BJ (cell line): ENCODE results near the gene KRTAP17-1. TPM values are rescaled to one million over a fixed set of nuclear protein-coding genes. Genes with fewer than 3 reads are reported as not detected.
A peak's percentile ranks its signal among the peaks of the same experiment; 100 is the strongest.

Experiments used
- CTCF ChIA-PET: fragments of 350-600 bp; formaldehyde crosslinking; extraction: SDS; loops from one replicate; lab custom pipeline; 2021; ENCODE audit warnings: antibody characterized with exemption, inconsistent platforms; lab: Yijun Ruan, JAX
- POLR2A ChIA-PET: fragments of 300-600 bp; sonication (Branson Sonifier 250); formaldehyde crosslinking; extraction: SDS; loops from one replicate; lab custom pipeline; 2021; ENCODE audit warnings: antibody characterized with exemption; lab: Charles Lee
- DNase-seq: peaks from one replicate; pipeline ENCODE4 v3.0.0-alpha.2; 2011; ENCODE audit warnings: low read depth
- H3K27me3 ChIP-seq: 2 replicates; pipeline ENCODE4 v1.6.0; 2011; ENCODE audit warnings: low read length; ENCODE audit not compliant: control insufficient read depth, insufficient read depth
- H3K36me3 ChIP-seq: 2 replicates; pipeline ENCODE4 v1.5.1; 2011; ENCODE audit warnings: low read length; ENCODE audit not compliant: control insufficient read depth, insufficient read depth
- H3K4me3 ChIP-seq: 2 replicates; pipeline ENCODE4 v1.5.1; 2011; ENCODE audit warnings: low read depth, mild to moderate bottlenecking, control low read depth, low read length
- CTCF ChIP-seq: IDR thresholded peaks from 2 replicates; pipeline ENCODE4 v1.5.1; 2011; ENCODE audit warnings: low read depth, mild to moderate bottlenecking, control low read depth, inconsistent platforms, low read length, moderate library complexity; ENCODE audit not compliant: insufficient read depth
- polyA plus RNA-seq: library from polyadenylated mRNA; depleted of rRNA; stranded (reverse); fragments of >200 nt; gene quantifications from 2 replicates; pipeline ENCODE4 v1.2.3, GENCODE V29; 2011

The KRTAP17-1 gene
- polyA plus RNA-seq, 1 experiment = not detected

DNA sequence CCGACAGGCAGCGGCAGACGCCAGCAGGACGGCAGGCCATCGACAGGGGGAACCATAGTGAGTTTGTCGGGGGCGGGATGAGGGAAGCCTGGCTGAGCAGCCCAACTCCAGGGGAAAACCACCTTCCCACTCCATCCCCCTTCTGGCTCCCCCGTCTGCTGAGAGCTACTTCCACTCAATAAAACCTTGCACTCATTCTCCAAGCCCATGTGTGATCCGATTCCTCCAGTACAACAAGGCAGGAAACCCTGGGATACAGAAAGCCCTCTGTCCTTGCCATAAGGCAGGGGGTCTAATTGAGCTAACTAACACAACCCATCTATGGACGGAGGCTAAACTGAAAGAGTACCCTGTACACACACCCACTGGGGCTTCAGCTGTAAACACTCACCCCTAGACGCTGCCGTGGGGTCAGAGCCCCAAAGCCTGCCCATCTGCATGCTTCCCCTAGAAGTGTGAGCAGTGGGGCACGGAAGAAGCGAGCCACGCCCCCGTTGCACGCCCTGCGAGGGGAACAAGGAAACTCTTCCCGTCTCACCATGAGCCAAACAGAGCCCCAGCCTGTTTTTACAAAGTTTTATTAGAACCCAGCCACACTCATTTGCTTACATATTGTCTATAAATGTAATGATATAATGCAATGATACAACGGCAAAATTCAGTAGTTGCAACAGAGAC lies 16.9 kb downstream of the KRTAP17-1 start:
- ChIA-PET CTCF (no interaction called here), POLR2A (no interaction called here)
- no peak for DNase-seq
- no peak overlapping the region for H3K4me3 ChIP-seq
- no peak for TF ChIP-seq CTCF
- H3K27me3 ChIP-seq = no peaks in the 10 kb centered on the region
- H3K36me3 ChIP-seq = no peaks in the 10 kb centered on the region

DNA sequence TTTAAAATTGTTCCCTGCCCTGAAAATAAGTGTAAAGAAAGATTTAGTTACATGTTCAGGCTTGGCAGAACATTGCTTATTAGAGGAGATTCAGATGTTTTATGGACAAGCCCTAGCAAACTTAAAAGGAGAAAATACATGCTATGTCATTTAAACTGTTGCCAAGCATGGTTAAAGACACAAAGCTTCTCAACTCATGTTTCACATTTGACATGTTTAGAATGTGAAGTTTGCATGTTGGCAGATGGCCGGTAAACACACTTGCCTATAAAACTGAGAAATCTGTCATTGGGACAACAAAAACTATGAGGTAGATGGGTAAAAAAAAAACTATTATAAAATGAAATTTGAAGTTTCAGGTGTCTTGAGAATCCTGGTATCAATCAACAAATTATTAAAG lies 18.7 kb downstream of the KRTAP17-1 start:
- H3K4me3 ChIP-seq = no peak overlapping the region
- no peaks in the 10 kb centered on the region for H3K27me3 ChIP-seq
- CTCF ChIA-PET = interaction anchor here (1.6 kb wide), 1 partner anchor 12 kb away, joined by 5 read pairs; the partner anchor contains the start of gene KRTAP16-1
- DNase-seq = no peak
- POLR2A ChIA-PET = no interaction called here
- TF ChIP-seq CTCF = no peak
- no peaks in the 10 kb centered on the region for H3K36me3 ChIP-seq

GRCh38 chr17:41294016-41294415 lies 21.5 kb downstream of the KRTAP17-1 start:
- no peak for TF ChIP-seq CTCF
- ChIA-PET POLR2A (no interaction called here), CTCF (interaction anchor here (1.6 kb wide), 1 partner anchor 28 kb away, joined by 7 read pairs; no protein-coding TSS in a partner anchor)
- no peak overlapping the region for H3K4me3 ChIP-seq
- H3K36me3 ChIP-seq = no peaks in the 10 kb centered on the region
- peak; percentile 9 for DNase-seq
- no peaks in the 10 kb centered on the region for H3K27me3 ChIP-seq

DNA sequence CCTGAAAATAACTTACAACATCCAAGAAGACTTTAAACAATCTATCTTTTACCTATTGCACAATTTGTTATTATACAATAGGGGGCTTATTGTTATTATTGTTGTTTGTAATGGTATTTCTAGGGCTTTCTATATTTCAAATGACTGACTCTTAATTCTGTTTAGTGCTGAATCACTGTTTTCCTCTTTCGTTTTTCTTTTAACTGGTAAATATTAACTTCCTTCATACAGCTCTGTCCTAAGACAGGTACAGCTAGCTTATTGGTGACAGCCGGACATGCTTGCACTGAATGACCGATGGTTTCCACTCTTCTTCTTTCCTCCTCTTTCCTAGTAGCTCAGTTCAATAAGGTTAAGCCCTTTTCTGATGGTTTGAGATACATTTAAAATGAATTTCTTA lies 28.5 kb downstream of the KRTAP17-1 start:
- DNase-seq = no peak
- no peak for TF ChIP-seq CTCF
- Histone ChIP-seq H3K27me3 (no peaks in the 10 kb centered on the region), H3K4me3 (no peak overlapping the region), H3K36me3 (no peaks in the 10 kb centered on the region)
- ChIA-PET CTCF (interaction anchor here (1.7 kb wide), 1 partner anchor 35 kb away, joined by 5 read pairs; no protein-coding TSS in a partner anchor), POLR2A (no interaction called here)

DNA sequence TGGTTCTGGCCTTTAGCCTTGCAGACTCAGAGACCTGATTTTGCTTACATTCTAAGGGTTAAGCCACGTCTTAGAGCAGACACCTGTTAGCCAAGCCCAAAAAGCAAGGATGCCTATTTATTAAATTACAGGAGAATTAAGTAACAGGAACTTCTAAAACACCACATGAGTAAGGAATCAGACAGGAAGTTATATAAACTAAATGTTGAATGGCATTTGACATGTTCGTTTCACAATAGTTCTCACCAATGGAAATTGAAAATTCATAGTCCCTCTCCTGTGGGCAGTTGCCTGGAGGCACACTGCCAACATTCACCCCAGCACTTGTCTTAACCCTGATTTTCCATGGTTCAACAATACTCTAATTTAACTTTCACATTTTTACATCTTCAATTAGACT lies 31.0 kb downstream of the KRTAP17-1 start:
- TF ChIP-seq CTCF = no peak
- DNase-seq = peak; percentile 26
- ChIA-PET CTCF (interaction anchor here (1.0 to 1.7 kb wide), 3 partner anchors 38 to 264 kb away, joined by 4 to 5 read pairs (median 4); no protein-coding TSS in a partner anchor), POLR2A (no interaction called here)
- Histone ChIP-seq H3K27me3 (no peaks in the 10 kb centered on the region), H3K4me3 (no peak overlapping the region), H3K36me3 (no peaks in the 10 kb centered on the region)
